ENCODE measurements around the gene RNF223.

- TF ChIP-seq PAX5 (IDR thresholded peaks at IDR 0.05; ENCODE audit: insufficient read depth, low read length, severe bottlenecking) (no peak), POLR2A (IDR thresholded peaks at IDR 0.05; ENCODE audit: low read depth, low read length) (no peak), POLR2AphosphoS5 (IDR thresholded peaks at IDR 0.05; ENCODE audit: low read depth, low read length) (no peak), TAF1 (IDR thresholded peaks at IDR 0.05; ENCODE audit: low read depth, low read length) (no peak), SPI1 (IDR thresholded peaks at IDR 0.05; ENCODE audit: low read depth, low read length) (no peak)
These were observed 15.1 kb downstream of the RNF223 start for GRCh38 chr1:1058921-1059493.

Data from GM12891 (cell line).